Endothelial cell of umbilical vein (primary cell): ENCODE results near the gene SPECC1L. TPM values are rescaled to one million over a fixed set of nuclear protein-coding genes. Genes with fewer than 3 reads are reported as not detected.

Source experiments
- BruUV-seq: library from RNA; stranded (reverse); fragments of 400-500 nt; replicated peaks from 2 replicates; lab custom pipeline; 2021; lab: Mats Ljungman, UMichigan
- CTCF ChIA-PET: fragments of 300-600, 350-600 bp; sonication (Branson Sonifier 250); formaldehyde crosslinking; loops from one replicate; lab custom pipeline; 2021; ENCODE audit warnings: antibody characterized with exemption, inconsistent platforms; lab: Charles Lee
- POLR2A ChIA-PET: fragments of 300-600, 350-600 bp; sonication (Branson Sonifier 250); formaldehyde crosslinking; loops from one replicate; lab custom pipeline; 2021; ENCODE audit warnings: antibody characterized with exemption, inconsistent platforms; lab: Charles Lee
- DNase-seq: peaks from one replicate; pipeline ENCODE4 v3.0.0-alpha.2; 2011; ENCODE audit warnings: low read depth, low spot score
- FAIRE-seq: peaks from 2 replicates; lab custom pipeline; 2011; peaks lifted over from hg19 to GRCh38; lab: Jason Lieb, UNC
- H2AFZ ChIP-seq: 2 replicates; pipeline ENCODE4 v1.6.0; 2012; ENCODE audit warnings: low read depth, low read length, control low read depth, inconsistent platforms
- H3K27ac ChIP-seq: 2 replicates; pipeline ENCODE4 v1.5.1; 2011; ENCODE audit warnings: low read depth, mild to moderate bottlenecking, control low read depth, low read length, moderate library complexity; ENCODE audit not compliant: insufficient read depth
- H3K27me3 ChIP-seq, 2 experiments: 2 replicates each; pipeline versions ENCODE4 v1.6.0 to v1.6.1; 2011; ENCODE audit warnings: low read length in 2 of 2, mixed read lengths in 1 of 2; ENCODE audit not compliant: control insufficient read depth in 2 of 2, insufficient read depth in 2 of 2
- H3K36me3 ChIP-seq, 2 experiments: 2 replicates in 1 of 2; 3 replicates in 1 of 2; pipeline ENCODE4 v1.5.1; 2011; ENCODE audit warnings: low read length in 2 of 2, mild to moderate bottlenecking in 1 of 2, moderate library complexity in 1 of 2; ENCODE audit not compliant: control insufficient read depth in 2 of 2, insufficient read depth in 2 of 2; ENCODE audit errors: extremely low read depth in 1 of 2
- H3K4me1 ChIP-seq: 3 replicates; pipeline ENCODE4 v1.5.1; 2011; ENCODE audit warnings: mild to moderate bottlenecking, low read length; ENCODE audit not compliant: control insufficient read depth, insufficient read depth; ENCODE audit errors: extremely low read depth
- H3K4me2 ChIP-seq: 2 replicates; pipeline ENCODE4 v1.6.1; 2011; ENCODE audit warnings: low read length, control low read depth, mixed read lengths; ENCODE audit not compliant: insufficient read depth
- H3K4me3 ChIP-seq, 3 experiments: fragments of 200-600 bp in 1 of 3; sonication (generic), shearing (Covaris generic) in 1 of 3; replicated peaks in 1 of 3; 2 replicates each; pipeline ENCODE4 v1.5.1; 2011 to 2016; ENCODE audit warnings: control low read depth in 3 of 3, low read length in 3 of 3, mild to moderate bottlenecking in 2 of 3, inconsistent platforms in 1 of 3, low read depth in 1 of 3, moderate library complexity in 1 of 3; ENCODE audit not compliant: insufficient read depth in 1 of 3
- H3K79me2 ChIP-seq: 2 replicates; pipeline ENCODE4 v1.6.0; 2012; ENCODE audit warnings: low read length, inconsistent platforms; ENCODE audit not compliant: control insufficient read depth, insufficient read depth
- H3K9ac ChIP-seq: replicated peaks from 2 replicates; pipeline ENCODE3; 2011; ENCODE audit warnings: low read length, control low read depth; ENCODE audit not compliant: insufficient read depth; ENCODE audit errors: extremely low read depth
- H3K9me1 ChIP-seq: replicated peaks from 3 replicates; pipeline ENCODE4 v1.6.0; 2011; ENCODE audit warnings: mild to moderate bottlenecking, low read length; ENCODE audit not compliant: control insufficient read depth, insufficient read depth; ENCODE audit errors: extremely low read depth
- H3K9me3 ChIP-seq: replicated peaks from 2 replicates; pipeline ENCODE4 v1.5.1; 2012; ENCODE audit warnings: low read length, inconsistent platforms; ENCODE audit not compliant: control insufficient read depth, insufficient read depth
- H4K20me1 ChIP-seq: replicated peaks from 2 replicates; pipeline ENCODE3; 2011; ENCODE audit warnings: mild to moderate bottlenecking, low read length; ENCODE audit not compliant: control insufficient read depth, insufficient read depth; ENCODE audit errors: extremely low read depth
- EZH2 ChIP-seq: IDR thresholded peaks from 2 replicates; pipeline ENCODE4 v1.6.1; 2012; ENCODE audit warnings: borderline replicate concordance, low read depth, mild to moderate bottlenecking, moderate library complexity, low read length, inconsistent platforms; ENCODE audit not compliant: severe bottlenecking
- FOS ChIP-seq: IDR thresholded peaks from 2 replicates; pipeline ENCODE4 v1.6.1; 2011; ENCODE audit warnings: mild to moderate bottlenecking, low read length, moderate library complexity, borderline replicate concordance; ENCODE audit not compliant: insufficient read depth
- GATA2 ChIP-seq: IDR thresholded peaks from 2 replicates; pipeline ENCODE4 v1.7.0; 2011; ENCODE audit warnings: low read depth, mild to moderate bottlenecking, moderate library complexity, mixed read lengths, low read length; ENCODE audit not compliant: insufficient read length, insufficient read depth
- JUN ChIP-seq: IDR thresholded peaks from 2 replicates; pipeline ENCODE4 v1.6.1; 2011; ENCODE audit warnings: borderline replicate concordance, low read depth; ENCODE audit not compliant: insufficient read length, insufficient read depth
- MYC ChIP-seq: IDR thresholded peaks from one replicate; pipeline ENCODE4 v1.6.1; 2011; ENCODE audit warnings: mild to moderate bottlenecking, low read depth, low read length
- POLR2A ChIP-seq: IDR thresholded peaks from 2 replicates; pipeline ENCODE4 v1.6.1; 2012; ENCODE audit warnings: low read depth, mild to moderate bottlenecking, control low read depth, low read length
- POLR2AphosphoS5 ChIP-seq: IDR thresholded peaks from 2 replicates; pipeline ENCODE4 v1.6.1; 2012; ENCODE audit warnings: low read depth, mild to moderate bottlenecking, control low read depth, low read length, moderate library complexity; ENCODE audit not compliant: insufficient read depth
- dilution Hi-C: fragments of 300-500 bp; cut with MboI; formaldehyde crosslinking; loops from one replicate; pipeline ENCODE4 v1.15.0; 2019; ENCODE audit warnings: low sequenced_read_pairs; ENCODE audit not compliant: extremely low pct_ligation_motif_present
- intact Hi-C: fragments of 100-400 bp; cut with micrococcal nuclease; formaldehyde crosslinking; loops from one replicate; pipeline ENCODE4 v1.10.0; 2022
- polyA plus RNA-seq, 4 experiments: library from polyadenylated mRNA; depleted of rRNA in 3 of 4; stranded (reverse) in 3 of 4; unstranded in 1 of 4; fragments of >200 nt; gene quantifications; 2 replicates each; pipeline versions ENCODE4 v1.2.1 to v1.2.3, GENCODE V29; 2011 to 2012; ENCODE audit warnings: missing spikeins in 1 of 4
- total RNA-seq: library from RNA; stranded (reverse); gene quantifications from 2 replicates; pipeline ENCODE4 v1.2.3, GENCODE V29; 2021
- TF ChIP-seq, protein P1 (sequence below): IDR thresholded peaks from 2 replicates; pipeline ENCODE4 v1.6.1; 2011; ENCODE audit not compliant: insufficient read depth, insufficient read length
- TF ChIP-seq, protein P2 (sequence below), 2 donors: IDR thresholded peaks; 1 replicate in 1 of 2; 2 replicates in 1 of 2; pipeline ENCODE4 v1.5.1; 2011; ENCODE audit warnings: low read length in 2 of 2, mild to moderate bottlenecking in 2 of 2, moderate library complexity in 2 of 2, control low read depth in 1 of 2, inconsistent platforms in 1 of 2, low read depth in 1 of 2; ENCODE audit not compliant: insufficient read depth in 1 of 2; ENCODE audit errors: extremely low read depth in 1 of 2

The SPECC1L gene
- total and polyA plus RNA-seq, 2 donors (not counting 3 experiments of a cell fraction or from before 2014, with no cell fraction given): 22.8 to 79.3 TPM

DNA sequence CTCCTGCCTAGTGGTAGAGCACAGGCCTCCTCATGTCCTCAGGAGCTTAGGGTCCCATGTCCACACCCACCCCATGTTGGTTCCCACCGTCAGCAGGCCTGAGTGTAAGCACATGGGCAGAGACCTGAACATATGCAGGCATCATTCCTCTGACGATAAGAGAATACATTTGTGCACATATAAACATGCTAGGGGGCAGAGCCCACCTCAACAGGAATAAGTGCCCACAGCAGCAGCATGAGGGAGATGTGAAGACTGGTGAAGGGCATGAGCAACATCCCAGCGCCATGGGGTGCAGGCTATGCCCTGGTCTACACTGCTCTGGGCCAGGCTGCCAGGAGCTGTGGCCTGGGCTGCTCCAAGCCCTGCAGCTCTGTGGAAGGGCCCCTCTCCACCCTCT is 173.6 kb downstream of the SPECC1L start:
- no peaks in the 10 kb centered on the region for H3K36me3 ChIP-seq
- dilution Hi-C loops: no loop called here
- DNase-seq: no peak
- no TSS peak for BruUV-seq
- no peak overlapping the region for H3K4me2 ChIP-seq
- H3K4me1 ChIP-seq: peaks cover 14% of the 10 kb centered on the region
- no peak overlapping the region for H3K4me3 ChIP-seq
- H3K79me2 ChIP-seq: no peaks in the 10 kb centered on the region
- no peak overlapping the region for H3K27ac ChIP-seq
- no peak overlapping the region for H2AFZ ChIP-seq
- FAIRE-seq: no peak
- no peak overlapping the region for H3K9ac ChIP-seq
- POLR2A ChIA-PET: no interaction called here
- H3K9me1 ChIP-seq: no peaks in the 10 kb centered on the region
- intact Hi-C loops: no loop called here
- H4K20me1 ChIP-seq: no peaks in the 10 kb centered on the region
- no peaks in the 10 kb centered on the region for H3K27me3 ChIP-seq
- no peaks in the 10 kb centered on the region for H3K9me3 ChIP-seq
- CTCF ChIA-PET: interaction anchor here (0.8 to 4.0 kb wide), 4 partner anchors 16 to 59 kb away, joined by 3 to 19 read pairs (median 5); no protein-coding TSS in a partner anchor
- TF ChIP-seq MYC: no peak
- TF ChIP-seq, protein P1, sequence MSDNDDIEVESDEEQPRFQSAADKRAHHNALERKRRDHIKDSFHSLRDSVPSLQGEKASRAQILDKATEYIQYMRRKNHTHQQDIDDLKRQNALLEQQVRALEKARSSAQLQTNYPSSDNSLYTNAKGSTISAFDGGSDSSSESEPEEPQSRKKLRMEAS: no peak
- TF ChIP-seq POLR2AphosphoS5: no peak
- TF ChIP-seq EZH2: no peak
- no peak for TF ChIP-seq JUN
- TF ChIP-seq GATA2: no peak
- no peak for TF ChIP-seq FOS
- no peak for TF ChIP-seq POLR2A
- TF ChIP-seq, protein P2, sequence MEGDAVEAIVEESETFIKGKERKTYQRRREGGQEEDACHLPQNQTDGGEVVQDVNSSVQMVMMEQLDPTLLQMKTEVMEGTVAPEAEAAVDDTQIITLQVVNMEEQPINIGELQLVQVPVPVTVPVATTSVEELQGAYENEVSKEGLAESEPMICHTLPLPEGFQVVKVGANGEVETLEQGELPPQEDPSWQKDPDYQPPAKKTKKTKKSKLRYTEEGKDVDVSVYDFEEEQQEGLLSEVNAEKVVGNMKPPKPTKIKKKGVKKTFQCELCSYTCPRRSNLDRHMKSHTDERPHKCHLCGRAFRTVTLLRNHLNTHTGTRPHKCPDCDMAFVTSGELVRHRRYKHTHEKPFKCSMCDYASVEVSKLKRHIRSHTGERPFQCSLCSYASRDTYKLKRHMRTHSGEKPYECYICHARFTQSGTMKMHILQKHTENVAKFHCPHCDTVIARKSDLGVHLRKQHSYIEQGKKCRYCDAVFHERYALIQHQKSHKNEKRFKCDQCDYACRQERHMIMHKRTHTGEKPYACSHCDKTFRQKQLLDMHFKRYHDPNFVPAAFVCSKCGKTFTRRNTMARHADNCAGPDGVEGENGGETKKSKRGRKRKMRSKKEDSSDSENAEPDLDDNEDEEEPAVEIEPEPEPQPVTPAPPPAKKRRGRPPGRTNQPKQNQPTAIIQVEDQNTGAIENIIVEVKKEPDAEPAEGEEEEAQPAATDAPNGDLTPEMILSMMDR (IDR thresholded peaks at IDR 0.05; ENCODE audit: extremely low read depth in 1 of 2, insufficient read depth in 1 of 2, low read depth in 1 of 2, low read length in 2 of 2): no peak
